NCI-H146 (cell line): ENCODE results near the gene SH2D3C.
A peak's percentile ranks its signal among the peaks of the same experiment; 100 is the strongest.
"Not testable (repeated sequence)": the region's sequence is repeated elsewhere in the genome, so short reads cannot be mapped to it uniquely, and the experiment has no call there.

ENCODE experiments used
- DNase-seq: peaks from one replicate; lab custom pipeline; 2025; lab: John Stamatoyannopoulos, UW

SH2D3C gene

DNA sequence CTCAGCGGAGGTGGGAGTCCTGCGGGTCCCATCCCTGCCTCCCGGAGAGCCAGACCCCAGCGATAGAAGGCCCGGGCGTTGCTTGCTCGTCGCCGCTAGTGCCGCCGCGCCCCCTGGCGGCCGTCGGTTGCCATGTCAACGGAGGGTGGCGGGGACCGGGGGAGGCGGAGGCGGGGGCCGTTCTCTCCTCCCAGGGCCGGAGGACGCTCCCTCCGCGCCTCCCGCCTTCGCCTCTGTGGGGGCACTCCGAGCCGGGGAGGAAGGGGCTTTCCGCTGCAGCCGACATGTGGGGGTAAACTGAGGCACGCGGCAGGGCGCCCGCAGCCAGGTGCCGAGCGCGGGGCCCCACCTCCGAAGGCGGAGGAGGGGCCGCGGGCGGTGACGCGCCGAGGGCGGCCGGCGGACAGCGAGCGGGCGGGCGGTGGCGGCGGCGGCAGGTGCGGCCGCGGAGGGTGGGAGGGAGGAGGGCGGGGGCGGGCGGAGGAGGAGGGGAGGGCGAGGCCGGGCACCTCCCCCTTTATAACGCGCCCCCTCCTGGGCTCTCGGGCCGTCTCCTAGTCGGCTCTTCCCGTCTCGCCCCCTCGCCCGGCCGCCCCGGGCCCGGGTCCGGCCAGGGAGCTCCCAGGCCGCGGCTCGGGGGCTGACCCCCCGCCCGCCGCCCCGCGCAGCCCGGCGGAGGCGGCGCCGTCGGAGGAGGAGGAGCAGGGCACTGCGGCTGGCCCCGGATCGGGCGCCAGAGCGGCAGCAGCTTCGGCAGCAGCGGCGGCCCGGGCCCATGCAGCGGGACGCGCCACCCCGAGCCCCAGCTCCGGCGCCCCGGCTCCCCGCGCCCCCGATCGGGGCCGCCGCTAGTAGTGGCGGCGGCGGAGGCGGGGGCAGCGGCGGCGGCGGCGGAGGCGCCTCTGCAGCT is 6.8 kb upstream of the SH2D3C start:
- DNase-seq, result peak; percentile 75

- no peak for DNase-seq
Measured at GRCh38 chr9:127783111-127784008, 4.9 kb upstream of the SH2D3C start.

DNA sequence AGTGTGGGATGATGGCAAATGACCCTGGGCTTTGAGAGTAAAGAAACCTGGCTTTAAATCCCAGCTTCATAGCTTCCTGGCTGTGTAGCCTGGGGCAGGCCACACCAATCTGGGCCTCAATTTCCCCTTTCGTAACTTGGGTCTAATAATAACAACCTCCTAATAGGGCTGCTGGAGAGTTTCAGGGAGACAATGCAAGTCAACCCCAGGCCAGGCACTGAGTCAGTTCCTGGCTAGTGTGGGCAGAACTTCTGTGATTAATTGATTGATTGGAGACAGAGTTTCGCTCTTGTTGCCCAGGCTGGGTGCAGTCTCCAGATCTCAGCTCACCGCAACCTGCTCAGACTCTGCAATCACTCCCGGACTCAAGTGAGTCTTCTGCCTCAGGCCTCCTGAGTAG is 3.3 kb upstream of the SH2D3C start:
- DNase-seq, result no peak

GRCh38 chr9:127780909-127781308 is 2.4 kb upstream of the SH2D3C start:
- not testable (repeated sequence) for DNase-seq

DNA sequence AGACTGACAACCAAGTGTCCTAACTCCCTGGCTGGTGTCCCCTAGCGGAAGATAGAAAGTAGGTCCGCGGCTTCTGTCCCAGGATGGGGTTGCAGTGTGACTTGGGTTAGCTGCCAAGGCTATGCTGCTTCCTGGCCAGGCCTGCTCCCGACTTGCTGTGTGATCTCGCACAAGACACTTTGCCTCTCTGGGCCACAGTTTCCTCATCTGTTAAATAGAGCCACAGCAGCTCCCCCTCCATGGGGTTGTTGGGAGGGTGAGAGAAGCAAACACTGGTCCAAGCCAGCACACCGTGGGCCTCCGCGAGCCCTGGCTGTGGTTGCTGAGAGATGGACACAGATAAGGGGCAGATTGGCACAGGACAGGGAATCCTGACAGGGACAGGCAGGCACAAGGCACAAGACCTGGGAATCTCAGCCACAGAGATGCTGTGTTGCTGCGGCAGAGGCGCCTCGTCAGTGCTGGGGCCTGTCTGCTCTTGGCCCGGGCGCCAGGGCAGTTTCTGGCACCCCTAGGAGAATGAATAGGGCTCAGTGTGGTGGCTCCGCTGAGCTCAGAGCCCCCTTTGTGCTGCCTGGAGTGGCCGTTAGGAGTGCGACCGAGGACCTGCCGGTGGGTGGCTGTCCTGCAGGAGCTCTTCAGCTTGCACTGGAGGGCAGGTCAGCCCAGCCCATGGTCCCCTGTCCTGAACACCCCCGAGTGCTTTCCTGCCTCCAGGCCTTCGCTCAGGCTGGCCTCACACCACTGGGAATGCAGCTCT is 1.8 kb upstream of the SH2D3C start:
- DNase-seq, result no peak

DNA sequence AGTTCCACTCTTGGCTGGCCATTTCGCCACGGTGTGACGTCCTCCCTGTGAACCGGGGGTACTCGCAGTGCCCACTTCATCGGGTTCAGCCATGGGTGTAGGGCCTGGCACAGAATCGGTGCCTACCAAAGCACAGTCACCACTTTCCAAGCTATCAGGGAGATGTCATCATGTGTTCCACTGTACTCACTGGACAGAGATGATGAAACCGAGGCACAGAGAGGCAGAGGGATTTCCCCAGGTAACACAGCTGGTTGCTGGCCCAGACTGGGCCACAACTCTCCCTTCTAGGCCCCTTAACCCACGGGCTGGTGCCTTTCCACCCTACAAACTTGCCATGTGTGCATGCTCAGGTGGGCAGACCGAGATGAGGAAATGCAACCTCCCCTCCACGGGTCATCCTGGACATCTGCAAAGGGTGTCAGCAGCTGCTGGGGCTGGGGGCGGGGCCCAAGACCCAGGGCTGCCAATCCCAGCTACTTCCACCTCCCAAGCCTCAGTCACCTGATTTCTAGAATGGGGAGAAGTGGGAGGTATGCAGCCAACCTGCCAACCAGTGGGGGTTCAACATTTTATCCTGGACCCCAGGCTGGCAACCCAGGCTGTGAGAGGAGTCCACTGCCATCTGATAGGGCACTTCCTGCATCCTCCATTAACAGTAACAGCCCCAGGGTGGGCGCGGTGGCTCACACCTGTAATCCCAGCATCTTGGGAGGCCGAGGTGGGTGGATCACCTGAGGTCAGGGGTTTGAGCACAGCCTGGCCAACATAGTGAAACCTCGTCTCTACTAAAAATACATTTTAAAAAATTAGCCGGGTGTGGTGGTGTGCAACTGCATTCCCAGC is 893 bp upstream of the SH2D3C start:
- no peak for DNase-seq

DNA sequence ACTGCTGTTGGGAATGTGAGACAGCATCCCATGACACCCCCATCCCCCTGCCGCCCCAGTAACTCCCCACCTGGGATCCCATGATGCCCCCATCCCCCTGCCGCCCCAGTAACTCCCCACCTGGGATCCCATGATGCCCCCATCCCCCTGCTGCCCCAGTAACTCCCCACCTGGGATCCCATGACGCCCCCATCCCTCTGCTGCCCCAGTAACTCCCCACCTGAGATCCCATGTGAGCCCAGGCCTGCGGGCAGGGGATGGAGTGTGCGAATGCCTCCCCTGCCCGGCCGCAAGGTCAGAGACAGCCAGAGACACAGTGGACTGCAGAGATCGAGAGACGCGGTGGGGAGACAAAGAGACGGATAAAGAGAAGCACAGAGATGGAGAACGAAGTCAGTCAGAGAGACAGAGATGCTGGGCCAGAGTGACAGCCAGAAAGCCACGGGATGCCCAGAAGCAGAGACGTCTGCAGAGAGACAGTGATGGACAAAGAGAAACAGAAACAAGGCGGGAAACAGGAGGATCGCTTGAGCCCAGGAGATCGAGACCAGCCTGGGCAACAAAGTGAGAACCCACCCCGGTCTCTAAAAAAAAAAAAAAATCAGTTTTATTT is 992 bp downstream of the SH2D3C start:
- no peak for DNase-seq

DNA sequence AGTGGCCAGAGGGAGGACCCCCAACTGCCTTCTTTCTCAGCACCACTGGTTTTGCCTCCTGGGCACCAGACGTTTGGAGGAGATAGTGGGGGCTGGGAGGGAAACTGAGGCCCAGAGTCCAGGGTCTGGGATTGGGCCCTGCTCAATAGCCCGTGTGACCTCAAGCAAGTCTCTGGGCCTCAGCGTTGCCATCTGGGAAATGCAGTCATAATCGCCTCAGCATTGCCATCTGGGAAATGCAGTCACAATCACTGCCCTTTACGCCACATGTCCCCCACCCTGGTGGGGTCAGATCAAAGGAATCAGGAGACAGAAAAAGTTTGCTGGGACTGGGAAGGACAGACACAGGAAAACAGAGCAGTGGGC is 1.6 kb downstream of the SH2D3C start:
- no peak for DNase-seq

- DNase-seq, result no peak
Measured at GRCh38 chr9:127776195-127776923, 2.1 kb downstream of the SH2D3C start.

GRCh38 chr9:127773981-127774380 is 4.5 kb downstream of the SH2D3C start:
- no peak for DNase-seq

GRCh38 chr9:127773272-127773671 is 5.2 kb downstream of the SH2D3C start:
- no peak for DNase-seq

GRCh38 chr9:127772603-127773002 is 5.9 kb downstream of the SH2D3C start:
- DNase-seq, result no peak

- DNase-seq, result no peak
Measured at GRCh38 chr9:127771570-127772189, 6.8 kb downstream of the SH2D3C start.

DNA sequence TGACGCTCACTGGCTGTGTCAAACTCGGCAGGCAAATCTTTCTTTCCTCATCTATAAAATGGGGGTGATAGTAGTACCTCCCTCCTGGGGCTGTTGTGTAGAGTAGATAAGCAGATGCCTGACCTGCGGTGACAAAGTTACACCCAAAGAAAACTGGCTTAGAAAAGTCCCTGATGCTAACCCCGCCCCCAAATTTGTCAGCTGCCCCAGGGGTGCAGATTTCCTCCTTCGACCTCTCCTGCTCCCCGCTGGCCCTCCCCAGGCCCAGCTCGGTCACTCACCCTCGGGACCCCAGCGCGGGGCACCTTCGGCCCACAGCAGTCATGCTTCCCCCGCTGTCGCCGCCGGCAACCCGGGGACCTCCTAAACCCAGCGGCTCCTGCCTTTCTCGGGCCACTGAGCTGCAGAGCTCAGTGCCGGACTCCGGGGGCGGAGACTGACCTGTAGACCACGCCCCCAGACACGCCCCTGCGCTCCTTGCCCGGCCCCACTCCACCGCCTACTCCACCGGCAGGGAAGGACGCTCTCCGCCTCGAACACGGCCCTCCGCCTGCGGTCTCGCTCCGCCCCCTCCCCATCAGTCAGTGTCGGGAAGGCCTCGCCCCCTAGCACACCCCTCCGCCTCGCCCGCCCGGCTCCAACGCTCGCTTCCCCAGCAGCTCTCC is 7.4 kb downstream of the SH2D3C start:
- peak; percentile 96 for DNase-seq

- no peak for DNase-seq
Measured at GRCh38 chr9:127770583-127770904, 7.9 kb downstream of the SH2D3C start.

- DNase-seq, result no peak
Measured at GRCh38 chr9:127769929-127770582, 8.4 kb downstream of the SH2D3C start.

DNA sequence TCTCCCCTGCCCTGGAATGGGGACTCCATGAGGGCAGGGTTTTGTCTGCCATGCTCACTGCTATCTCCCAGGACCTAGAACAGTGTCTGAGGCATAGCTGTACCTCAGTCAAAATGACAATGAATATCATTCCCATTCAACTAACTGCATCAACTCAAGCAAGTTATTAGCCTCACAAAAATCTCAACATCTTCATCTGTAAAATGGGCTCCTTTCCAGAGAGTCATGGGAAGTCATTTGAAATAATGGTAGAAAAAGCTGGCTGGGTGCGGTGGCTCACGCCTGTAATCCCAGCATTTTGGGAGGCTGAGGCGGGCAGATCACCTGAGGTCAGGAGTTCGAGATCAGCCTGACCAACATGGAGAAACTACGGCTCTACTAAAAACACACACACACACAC is 9.4 kb downstream of the SH2D3C start:
- DNase-seq, result no peak

- DNase-seq, result no peak
Measured at GRCh38 chr9:127768698-127769097, 9.8 kb downstream of the SH2D3C start.

DNA sequence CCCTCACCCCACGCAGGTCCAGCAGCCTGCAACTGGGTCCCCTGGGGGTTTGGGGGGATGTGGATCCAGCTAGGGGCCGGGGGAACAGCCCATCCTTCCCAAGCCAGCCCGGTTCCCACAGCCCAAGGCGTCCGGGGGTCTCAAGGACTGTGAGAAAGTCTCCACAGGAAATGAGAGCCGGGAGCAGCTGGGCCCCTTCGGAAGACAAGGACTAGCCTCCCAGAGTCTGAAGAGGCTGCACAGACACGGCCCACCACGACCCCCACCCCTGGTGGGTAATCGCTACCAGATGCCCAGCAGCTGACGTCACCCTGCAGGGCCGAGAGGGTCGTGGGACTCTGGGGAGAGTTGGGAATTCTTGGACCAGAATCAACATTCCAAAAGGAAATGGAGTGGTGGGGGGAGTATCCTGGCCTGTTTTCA is 10.5 kb downstream of the SH2D3C start:
- DNase-seq, result no peak
